Superior temporal gyrus (tissue), 1 donor: ENCODE data around the gene PIP4K2C.
"Not testable (repeated sequence)": the region's sequence is repeated elsewhere in the genome, so short reads cannot be mapped to it uniquely, and the experiment has no call there.

ENCODE experiments used
- DNase-seq: peaks from one replicate; pipeline ENCODE4 v3.0.0-alpha.2; 2016; ENCODE audit errors: extremely low spot score

Gene PIP4K2C

DNA sequence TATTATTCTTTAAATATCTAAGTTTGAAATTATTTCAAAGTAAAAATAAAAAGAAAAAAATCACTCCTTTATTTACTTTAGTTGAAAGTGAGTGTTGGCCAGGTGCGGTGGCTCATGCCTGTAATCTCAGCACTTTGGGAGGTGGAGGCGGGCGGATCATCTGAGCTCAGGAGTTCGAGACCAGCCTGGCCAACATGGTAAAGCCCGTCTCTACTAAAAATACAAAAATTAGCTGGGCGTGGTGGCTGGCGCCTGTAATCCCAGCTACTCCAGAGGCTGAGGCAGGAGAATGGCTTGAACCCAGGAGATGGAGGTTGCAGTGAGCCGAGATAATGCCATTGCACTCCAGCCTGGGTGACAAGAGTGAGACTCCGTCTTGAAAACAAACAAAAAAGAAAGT is 45.7 kb downstream of the PIP4K2C start:
- not testable (repeated sequence) for DNase-seq

DNA sequence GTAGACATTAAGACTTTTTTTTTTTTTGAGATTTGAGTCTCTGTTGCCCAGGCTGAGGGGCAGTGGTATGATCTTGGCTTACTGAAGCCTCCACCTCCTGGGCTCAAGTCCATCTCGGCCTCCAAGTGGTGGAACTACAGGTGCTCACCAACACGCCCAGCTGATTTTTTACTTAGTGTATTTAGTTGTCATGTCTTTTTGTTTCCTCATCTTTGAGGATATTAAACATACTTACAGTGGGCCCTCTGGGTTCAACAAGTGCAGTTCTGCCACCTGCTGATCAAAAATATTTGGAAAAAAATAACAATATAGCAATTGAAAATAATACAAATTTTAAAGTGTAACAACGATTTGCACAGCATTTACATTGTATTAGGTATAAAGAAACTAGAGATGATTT is 46.4 kb downstream of the PIP4K2C start:
- DNase-seq: no peak

DNA sequence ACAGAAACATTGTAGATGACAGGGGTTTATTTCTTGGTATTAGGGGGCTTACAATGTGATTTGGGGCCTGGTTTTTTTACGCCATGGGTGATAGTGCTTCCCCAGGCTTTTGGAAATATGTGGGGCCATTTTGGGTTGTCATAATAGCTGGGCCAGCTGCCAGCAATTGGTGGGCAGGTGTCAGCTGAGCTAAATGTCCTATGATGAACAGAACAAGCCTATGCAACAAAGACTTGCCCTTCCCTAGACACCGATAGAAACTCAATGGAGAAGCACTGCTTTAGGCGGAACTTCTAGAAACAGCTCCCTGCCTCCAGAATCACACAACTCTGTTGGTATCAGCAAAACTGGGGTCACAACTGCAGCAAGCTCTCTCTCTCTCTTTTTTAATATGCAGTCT is 47.1 kb downstream of the PIP4K2C start:
- no peak for DNase-seq

DNA sequence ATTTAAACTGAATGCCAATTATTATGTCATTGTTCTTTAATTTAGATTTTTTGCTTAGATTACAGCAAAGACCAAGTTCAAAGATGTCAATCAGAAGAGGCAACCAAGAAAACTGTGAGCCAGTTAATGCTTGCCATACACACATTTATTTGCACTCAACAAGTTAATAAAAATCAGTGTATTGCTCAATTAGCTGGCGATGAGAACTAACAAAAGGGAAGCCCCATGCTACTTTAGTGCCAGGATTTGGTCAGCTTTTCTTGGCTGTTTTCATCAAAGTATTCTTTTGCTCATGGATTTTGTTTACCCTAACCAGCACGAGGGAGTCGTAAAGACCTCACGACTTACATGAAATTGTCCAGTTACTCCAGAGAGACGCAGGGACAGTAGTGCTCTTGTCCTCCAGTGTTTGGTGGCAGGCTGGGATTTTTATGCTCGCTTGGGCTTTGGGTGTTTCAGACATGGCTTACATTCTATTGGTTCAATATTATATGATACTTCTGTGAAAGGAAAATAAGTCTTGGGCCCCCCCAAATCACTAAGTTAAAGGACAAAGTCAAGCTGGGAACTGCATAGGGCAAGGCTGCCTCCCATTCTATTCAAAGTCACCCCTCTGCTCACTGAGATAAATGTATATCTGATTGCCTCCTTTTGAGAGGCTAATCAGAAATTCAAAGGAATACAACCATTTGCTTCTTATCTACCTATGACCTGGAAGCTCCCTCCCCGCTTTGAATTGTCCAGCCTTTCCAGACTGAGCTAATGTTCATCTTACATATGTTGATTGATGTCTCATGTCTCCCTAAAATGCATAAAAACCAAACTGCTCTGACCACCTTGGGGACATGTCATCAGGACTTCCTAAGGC is 49.4 kb downstream of the PIP4K2C start:
- DNase-seq: no peak

DNA sequence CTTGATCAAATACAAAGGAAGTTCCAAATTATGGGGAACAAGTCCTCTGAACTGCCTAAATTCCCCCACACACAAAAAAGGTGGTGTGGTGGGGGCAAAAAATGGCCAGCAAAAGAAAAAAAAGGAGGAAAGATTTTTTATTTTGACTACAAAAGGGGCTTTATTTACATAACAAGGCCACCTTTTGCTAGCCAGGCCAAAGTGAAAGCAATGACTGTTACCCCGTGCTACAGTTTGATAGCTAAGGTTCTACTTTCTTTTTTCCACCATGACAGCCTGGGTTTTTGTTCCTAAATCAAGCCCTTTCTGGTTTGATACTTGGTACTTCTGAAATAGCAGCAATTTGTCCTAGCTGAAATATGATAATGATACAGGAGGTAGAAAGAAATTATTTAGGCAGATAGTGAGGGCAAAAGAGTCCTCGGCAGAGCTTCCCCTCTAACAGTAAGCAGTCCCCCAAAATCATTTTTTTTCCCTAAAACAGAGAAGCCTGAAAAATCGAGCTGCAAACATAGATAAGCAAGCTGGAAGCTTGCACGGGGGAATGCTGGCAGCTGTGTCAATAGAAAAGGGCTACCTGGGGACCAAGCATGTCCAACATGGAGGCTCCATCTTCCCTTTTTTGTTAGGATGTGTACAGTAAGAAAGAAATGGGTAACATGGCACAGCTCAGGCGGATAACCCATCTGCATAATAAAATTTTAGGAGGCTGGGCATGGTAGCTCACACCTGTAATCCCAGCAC is 50.9 kb downstream of the PIP4K2C start:
- no peak for DNase-seq

DNA sequence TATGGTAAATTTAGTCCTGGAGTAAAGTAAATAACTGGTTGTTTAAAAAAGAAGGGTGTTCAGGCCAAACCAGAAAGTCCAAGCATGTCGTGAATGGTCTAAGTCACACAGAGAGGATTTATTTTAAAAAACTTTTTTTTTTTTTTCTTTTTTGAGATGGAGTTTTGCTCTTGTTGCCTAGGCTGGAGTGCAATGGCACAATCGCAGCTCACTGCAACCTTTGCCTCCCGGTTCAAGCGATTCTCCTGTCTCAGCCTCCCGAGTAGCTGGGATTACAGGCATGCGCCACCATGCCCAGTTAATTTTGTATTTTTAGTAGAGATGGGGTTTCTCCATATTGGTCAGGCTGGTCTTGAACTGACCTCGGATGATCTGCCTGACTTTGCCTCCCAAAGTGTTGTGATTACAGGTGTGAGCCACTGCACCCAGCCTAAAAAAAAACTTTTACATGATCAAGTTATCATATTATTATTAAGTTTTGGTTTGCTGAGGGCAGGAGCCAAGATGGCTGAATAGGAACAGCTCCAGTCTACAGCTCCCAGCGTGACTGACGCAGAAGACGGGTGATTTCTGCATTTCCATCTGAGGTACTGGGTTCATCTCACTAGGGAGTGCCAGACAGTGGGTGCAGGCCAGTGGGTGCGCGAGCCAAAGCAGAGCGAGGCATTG is 55.1 kb downstream of the PIP4K2C start:
- DNase-seq: not testable (repeated sequence)

DNA sequence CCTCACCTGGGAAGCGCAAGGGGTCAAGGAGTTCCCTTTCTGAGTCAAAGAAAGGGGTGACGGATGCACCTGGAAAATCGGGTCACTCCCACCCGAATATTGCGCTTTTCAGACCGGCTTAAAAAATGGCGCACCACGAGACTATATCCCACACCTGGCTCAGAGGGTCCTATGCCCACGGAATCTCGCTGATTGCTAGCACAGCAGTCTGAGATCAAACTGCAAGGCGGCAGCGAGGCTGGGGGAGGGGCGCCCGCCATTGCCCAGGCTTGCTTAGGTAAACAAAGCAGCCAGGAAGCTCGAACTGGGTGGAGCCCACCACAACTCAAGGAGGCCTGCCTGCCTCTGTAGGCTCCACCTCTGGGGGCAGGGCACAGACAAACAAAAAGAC is 55.7 kb downstream of the PIP4K2C start:
- DNase-seq: not testable (repeated sequence)
